IPS-11a (cell line): ENCODE results near the gene ERVV-1.
"Not testable (repeated sequence)": the region's sequence is repeated elsewhere in the genome, so short reads cannot be mapped to it uniquely, and the experiment has no call there.

ENCODE experiments used
- H3K4me3 ChIP-seq: one replicate; pipeline ENCODE4 v1.5.1; 2013; ENCODE audit warnings: low read depth, low read length, control low read depth

The ERVV-1 gene

DNA sequence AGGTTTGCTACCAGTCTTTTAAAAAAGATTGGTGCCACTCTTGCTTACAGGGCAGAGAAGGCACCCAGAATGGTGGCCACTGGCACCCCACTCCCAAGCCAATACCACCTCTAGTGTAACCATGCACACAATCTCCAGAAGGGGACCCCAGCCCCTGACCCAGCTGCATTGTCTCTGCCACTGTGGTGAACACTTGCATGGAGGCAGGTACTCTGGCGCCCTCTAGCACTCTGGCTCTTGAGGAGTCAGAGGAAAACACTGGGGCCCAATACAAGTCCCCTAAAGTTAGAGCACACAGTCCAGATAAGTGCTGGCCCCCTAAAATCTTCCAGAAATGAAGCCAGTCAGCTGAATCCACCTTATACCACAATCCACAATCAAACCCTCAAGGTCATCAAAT lies 6.0 kb downstream of the ERVV-1 start:
- no peak overlapping the region for H3K4me3 ChIP-seq

DNA sequence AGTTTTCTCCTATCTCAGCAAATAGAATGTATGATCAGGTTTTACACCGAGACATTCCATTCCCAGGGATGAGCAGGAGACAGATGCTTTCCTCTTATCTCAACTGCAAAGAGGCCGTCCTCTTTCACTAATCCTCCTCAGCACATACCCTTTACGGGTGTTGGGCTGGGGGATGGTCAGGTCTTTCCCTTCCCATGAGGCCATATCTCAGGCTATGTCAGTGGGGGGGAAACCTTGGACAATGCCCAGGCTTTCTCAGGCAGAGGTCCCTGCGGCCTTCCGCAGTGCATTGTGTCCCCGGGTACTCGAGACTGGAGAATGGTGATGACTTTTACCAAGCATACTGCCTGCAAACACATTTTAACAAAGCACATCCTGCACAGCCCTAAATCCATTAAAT lies 14.6 kb downstream of the ERVV-1 start:
- not testable (repeated sequence) for H3K4me3 ChIP-seq

DNA sequence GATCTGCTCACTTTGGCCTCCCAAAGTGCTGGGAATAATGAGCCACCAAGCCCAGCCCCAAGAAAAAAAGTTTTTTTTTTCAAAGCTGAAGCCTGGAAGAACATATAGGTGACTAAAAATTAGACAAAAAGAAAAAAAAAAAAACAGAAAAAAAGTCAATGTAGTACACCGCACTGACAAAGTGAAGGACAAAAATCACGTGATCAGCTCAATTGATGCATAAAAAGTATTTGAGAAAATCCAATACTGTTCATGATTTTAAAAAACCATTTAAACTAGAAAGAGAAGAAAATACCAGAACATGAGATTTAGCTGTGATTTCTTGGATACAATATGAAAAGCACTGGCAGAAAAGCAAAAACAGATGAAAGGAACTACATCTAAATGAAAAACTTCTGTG lies 20.3 kb downstream of the ERVV-1 start:
- no peak overlapping the region for H3K4me3 ChIP-seq

DNA sequence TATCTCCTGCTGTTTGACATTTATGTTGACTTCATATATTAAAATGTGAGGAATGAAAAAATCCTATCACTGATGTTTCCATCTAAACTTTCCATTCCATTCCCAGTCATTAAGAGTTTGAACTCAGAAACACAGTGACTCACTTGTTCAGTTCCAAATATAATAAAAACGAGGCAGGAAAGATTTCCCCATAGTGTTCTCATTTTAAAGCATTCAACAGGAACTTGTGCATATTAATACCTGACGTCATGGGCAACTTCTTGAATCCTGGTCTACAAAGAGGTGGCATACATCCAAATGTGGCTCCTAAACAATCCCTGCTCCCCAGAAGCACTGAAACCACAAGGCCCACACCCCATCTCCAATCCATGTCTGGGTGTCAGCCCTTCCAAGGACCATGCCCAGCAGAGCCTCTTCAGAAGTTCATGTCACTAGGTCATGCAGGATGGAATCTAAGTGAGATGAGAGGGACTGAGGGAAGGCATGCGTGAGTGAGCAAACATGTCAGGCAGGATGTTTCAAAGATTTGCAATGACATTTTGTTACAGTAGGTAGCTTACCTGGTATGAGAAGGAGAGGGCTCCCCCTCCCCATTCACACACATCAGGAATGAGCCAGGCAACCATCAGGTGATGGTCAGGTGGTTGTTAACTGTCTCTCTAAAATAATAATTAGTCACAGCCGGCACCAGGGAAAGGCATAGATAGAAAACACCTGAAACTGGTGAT lies 21.4 kb downstream of the ERVV-1 start:
- no peak overlapping the region for H3K4me3 ChIP-seq

DNA sequence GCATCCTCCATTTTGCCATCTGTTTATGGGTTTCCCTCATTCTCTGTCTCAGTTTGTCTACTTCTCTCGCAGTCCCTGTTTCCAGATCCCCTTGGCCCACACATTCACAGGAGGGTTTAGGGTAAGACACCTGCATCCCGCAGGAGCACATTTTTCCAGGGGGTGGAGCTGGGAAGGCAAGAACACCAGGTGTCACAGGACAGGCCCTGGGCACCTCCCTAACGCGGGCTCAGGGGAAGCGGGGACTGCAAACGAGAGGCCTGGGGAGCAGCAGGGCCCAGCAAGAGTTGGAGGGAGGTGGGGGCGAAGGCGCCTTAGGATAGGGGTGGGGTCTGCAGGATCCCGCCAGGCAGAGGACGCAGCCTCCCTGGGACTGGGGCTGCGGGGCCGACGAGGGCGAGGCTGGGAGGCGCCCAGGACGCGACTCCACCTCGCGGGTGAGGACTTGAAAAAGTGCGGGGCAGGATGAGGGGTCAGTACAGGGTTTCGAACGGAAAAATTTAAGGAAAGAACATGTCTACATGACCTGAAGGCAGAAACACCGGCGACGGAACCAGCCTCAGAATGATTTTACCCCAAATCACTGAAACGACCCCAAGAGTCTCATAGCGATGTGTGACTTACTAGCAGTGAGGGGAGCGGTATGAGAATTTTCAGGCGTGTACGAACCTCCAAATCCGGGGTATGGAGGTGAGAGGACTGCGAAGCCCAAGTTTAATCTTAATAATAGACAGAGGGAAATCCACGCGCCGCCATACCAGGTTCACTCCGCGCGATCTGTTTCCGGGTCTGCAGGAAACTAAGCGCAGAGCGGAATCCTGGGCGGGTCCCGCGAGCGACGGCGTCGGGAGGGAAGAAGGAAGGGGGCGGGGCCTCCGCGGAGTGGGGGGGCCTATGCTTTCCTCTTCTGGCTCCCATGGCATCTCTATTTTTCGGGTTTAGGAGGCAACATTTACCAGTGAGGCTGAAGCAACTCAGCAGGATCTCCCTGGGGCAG lies 23.7 kb downstream of the ERVV-1 start:
- peak overlapping the region; percentile 30 for H3K4me3 ChIP-seq

DNA sequence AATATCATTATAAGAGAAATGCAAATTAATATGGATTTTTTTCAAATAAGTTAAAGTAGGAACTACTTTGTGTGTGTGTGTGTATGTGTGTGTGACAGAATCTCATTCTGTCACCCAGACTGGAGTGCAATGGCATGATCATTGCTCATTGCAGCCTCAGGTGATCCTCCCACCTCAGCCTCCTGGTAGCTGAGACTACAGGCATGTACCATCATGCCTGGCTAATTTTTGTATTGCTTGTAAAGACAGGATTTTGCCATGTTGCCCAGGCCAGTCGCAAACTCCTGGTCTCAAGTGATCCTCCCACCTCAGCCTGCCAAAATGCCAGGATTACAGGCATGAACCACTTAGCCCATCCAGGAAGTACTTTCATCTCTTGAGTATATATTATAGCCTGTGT lies 27.6 kb downstream of the ERVV-1 start:
- H3K4me3 ChIP-seq = no peak overlapping the region

DNA sequence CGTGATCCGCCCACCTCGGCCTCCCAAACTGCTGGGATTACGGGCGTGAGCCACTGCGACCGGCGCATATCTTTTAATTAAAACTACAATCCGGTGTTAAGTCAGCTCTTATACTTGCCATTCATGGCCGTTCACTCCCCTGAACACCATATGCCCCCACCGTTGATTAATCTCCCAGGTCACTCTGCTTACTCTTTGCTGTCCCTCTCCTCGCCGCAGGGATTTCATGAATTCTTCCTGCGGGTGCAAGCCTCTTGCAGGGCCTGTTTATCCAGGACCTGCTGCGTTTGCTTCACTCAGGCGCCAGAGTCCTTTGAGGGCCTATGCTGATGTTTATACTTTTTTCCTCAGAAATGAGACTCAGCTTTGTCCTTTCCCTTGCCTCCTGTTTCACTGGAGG lies 31.8 kb downstream of the ERVV-1 start:
- H3K4me3 ChIP-seq = no peak overlapping the region

DNA sequence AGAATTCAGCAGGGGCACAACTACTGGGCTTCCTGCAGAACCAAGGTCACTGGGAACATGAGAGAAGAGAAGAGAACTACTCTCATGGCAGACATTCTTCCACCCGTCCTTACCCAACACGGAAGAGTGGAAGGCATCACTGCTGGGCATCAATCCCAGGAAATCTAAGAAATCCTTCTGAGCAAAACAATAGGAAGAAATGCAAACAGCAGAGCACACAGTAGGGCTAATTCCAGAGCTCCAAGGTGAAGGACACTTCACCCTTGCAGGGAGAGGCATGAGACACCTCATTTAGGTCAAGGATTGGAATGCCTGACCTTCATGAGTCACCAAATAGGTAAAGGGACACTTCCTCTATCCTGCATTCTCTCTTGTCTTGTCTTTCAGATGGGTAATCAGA lies 33.7 kb downstream of the ERVV-1 start:
- H3K4me3 ChIP-seq = no peak overlapping the region

DNA sequence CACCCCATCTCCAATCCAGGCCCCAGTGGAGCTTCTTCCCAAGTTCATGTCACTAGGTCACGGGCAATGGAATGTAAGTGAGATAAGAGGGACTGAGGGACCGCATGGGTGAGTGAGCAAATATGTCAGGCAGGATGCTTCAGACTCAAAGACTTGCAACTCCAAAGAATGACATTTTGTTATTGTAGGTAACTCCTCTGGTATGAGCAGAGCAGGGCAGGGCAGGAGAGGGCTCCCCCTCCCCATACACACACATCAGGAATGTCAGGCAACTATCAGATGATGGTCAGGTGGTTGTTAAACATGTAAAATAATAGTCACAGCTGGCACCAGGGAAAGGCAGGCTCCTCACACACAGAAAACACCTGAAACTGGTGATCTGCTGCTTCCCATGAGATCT lies 41.4 kb downstream of the ERVV-1 start:
- H3K4me3 ChIP-seq = no peak overlapping the region

DNA sequence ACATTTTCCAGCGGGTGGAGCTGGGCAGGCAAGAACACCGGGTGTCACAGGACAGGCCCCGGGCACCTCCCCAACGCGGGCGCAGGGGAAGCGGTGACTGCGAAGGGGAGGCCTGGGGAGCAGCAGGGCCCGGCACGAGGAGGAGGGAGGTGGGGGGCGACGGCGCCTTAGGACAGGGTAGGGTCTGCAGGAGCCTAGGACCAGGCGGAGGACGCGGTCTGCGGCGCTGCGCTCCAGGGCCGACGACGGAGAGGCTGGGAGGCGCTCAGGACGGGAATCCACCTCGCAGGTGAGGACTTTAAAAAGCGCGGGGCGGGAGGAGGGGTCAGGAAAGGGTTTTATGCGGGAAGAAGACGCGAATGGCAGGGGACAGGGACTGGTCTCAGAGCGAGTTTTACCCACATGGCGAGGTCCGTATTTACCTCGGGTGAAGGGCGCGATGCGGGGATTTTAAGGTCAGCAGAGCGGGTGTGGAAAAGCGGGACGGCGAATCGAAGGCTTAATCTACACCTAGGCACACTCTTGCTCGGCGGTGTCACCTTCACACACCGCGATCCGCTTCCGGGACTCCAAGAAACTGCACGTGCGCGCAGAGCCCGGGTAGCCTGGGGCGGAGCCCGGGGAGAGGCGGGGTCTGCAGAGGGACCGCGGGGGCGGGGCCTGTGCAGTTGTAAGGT lies 44.3 kb downstream of the ERVV-1 start:
- H3K4me3 ChIP-seq = peak overlapping the region; percentile 48
